ENCODE data around the gene TMEM139. TPM values are rescaled to one million over a fixed set of nuclear protein-coding genes. Genes with fewer than 3 reads are reported as not detected.

The TMEM139 gene
- total RNA-seq, 2 donors from 2014 or later, result 1.6 to 2.3 TPM

GRCh38 chr7:143258831-143259230 is 25.9 kb upstream of the TMEM139 start:
- Histone ChIP-seq H3K9ac (ENCODE audit: extremely low read depth, low read length, poor library complexity, severe bottlenecking) (no peak overlapping the region), H3K4me3 (ENCODE audit: low read length) (no peak overlapping the region), H3K27ac (ENCODE audit: low read depth, low read length) (no peak overlapping the region), H3K27me3 (ENCODE audit: control insufficient read depth, insufficient read depth, low read length, poor library complexity, severe bottlenecking) (no peaks in the 10 kb centered on the region), H3K36me3 (ENCODE audit: control insufficient read depth, insufficient read depth, low read length) (no peaks in the 10 kb centered on the region), H3K9me3 (ENCODE audit: control insufficient read depth, low read length) (peaks cover 11% of the 10 kb centered on the region), H3K4me1 (ENCODE audit: control insufficient read depth, insufficient read depth, low read length) (no peaks in the 10 kb centered on the region)
- DNase-seq, result no peak
- peaks cover 7% of the 10 kb centered on the region for H3K9me3 Mint-ChIP-seq
- no peak for TF ChIP-seq CTCF (conservative IDR thresholded peaks at IDR 0.05)
- 89 to 91% methylated on average over 2 of the region's 2 CpGs for WGBS, 2 experiments (ENCODE audit: insufficient coverage in 1 of 2, insufficient read length in 1 of 2)
- H3K4me3 Mint-ChIP-seq, result no peak overlapping the region
- H3K36me3 Mint-ChIP-seq (ENCODE audit: low read depth), result no peaks in the 10 kb centered on the region
- peaks cover 5% of the 10 kb centered on the region for H3K27me3 Mint-ChIP-seq (ENCODE audit: insufficient read depth)
- peaks cover 2% of the 10 kb centered on the region for H3K4me1 Mint-ChIP-seq
- H3K27ac Mint-ChIP-seq, result no peak overlapping the region

- Mint-ChIP-seq H3K4me1 (peaks cover 5% of the 10 kb centered on the region), H3K9me3 (peaks cover 2% of the 10 kb centered on the region), H3K27me3 (ENCODE audit: insufficient read depth) (peaks cover 5% of the 10 kb centered on the region), H3K27ac (no peak overlapping the region), H3K4me3 (no peak overlapping the region), H3K36me3 (ENCODE audit: low read depth) (no peaks in the 10 kb centered on the region)
- Histone ChIP-seq H3K9ac (ENCODE audit: extremely low read depth, low read length, poor library complexity, severe bottlenecking) (no peak overlapping the region), H3K27ac (ENCODE audit: low read depth, low read length) (no peak overlapping the region), H3K27me3 (ENCODE audit: control insufficient read depth, insufficient read depth, low read length, poor library complexity, severe bottlenecking) (no peaks in the 10 kb centered on the region), H3K9me3 (ENCODE audit: control insufficient read depth, low read length) (peaks cover 7% of the 10 kb centered on the region), H3K36me3 (ENCODE audit: control insufficient read depth, insufficient read depth, low read length) (no peaks in the 10 kb centered on the region), H3K4me1 (ENCODE audit: control insufficient read depth, insufficient read depth, low read length) (no peaks in the 10 kb centered on the region), H3K4me3 (ENCODE audit: low read length) (no peak overlapping the region)
- no peak for DNase-seq
- WGBS, 2 experiments (ENCODE audit: insufficient coverage in 1 of 2, insufficient read length in 1 of 2), result 93 to 100% methylated on average over 1 to 2 of the region's 2 CpGs
- TF ChIP-seq CTCF (conservative IDR thresholded peaks at IDR 0.05), result no peak
Observed at GRCh38 chr7:143259765-143260164, 25.0 kb upstream of the TMEM139 start.

- no peak for DNase-seq
- no peak for TF ChIP-seq CTCF (conservative IDR thresholded peaks at IDR 0.05)
- 83 to 100% methylated on average over 1 of the region's 1 CpG for WGBS, 2 experiments (ENCODE audit: insufficient coverage in 1 of 2, insufficient read length in 1 of 2)
- H3K9me3 Mint-ChIP-seq, result peaks cover 2% of the 10 kb centered on the region
- peaks cover 3% of the 10 kb centered on the region for H3K36me3 ChIP-seq (ENCODE audit: control insufficient read depth, insufficient read depth, low read length)
- H3K9me3 ChIP-seq (ENCODE audit: control insufficient read depth, low read length), result peaks cover 7% of the 10 kb centered on the region
- H3K36me3 Mint-ChIP-seq (ENCODE audit: low read depth), result peaks cover 6% of the 10 kb centered on the region
- no peaks in the 10 kb centered on the region for H3K27me3 ChIP-seq (ENCODE audit: control insufficient read depth, insufficient read depth, low read length, poor library complexity, severe bottlenecking)
- no peak overlapping the region for H3K9ac ChIP-seq (ENCODE audit: extremely low read depth, low read length, poor library complexity, severe bottlenecking)
- no peak overlapping the region for H3K4me3 ChIP-seq (ENCODE audit: low read length)
- H3K27ac ChIP-seq (ENCODE audit: low read depth, low read length), result no peak overlapping the region
- H3K4me1 Mint-ChIP-seq, result peaks cover 5% of the 10 kb centered on the region
- H3K27me3 Mint-ChIP-seq (ENCODE audit: insufficient read depth), result peaks cover 5% of the 10 kb centered on the region
- H3K4me1 ChIP-seq (ENCODE audit: control insufficient read depth, insufficient read depth, low read length), result no peaks in the 10 kb centered on the region
- H3K4me3 Mint-ChIP-seq, result no peak overlapping the region
- H3K27ac Mint-ChIP-seq, result no peak overlapping the region
Observed at GRCh38 chr7:143261901-143262300, 22.9 kb upstream of the TMEM139 start.

Measured in endodermal cell (in vitro differentiated cells).